H1 (cell line): ENCODE measurements around the gene SPEM1. TPM values are rescaled to one million over a fixed set of nuclear protein-coding genes. Genes with fewer than 3 reads are reported as not detected.

Experiments used
- CTCF ChIA-PET: fragments of 300-600 bp; sonication (Branson Sonifier 250); formaldehyde crosslinking; loops from one replicate; lab custom pipeline; 2021; ENCODE audit not compliant: partially characterized antibody; lab: Charles Lee
- POLR2A ChIA-PET: fragments of 300-600 bp; sonication (Branson Sonifier 250); formaldehyde crosslinking; loops from one replicate; lab custom pipeline; 2021; ENCODE audit warnings: inconsistent platforms; ENCODE audit not compliant: partially characterized antibody; lab: Charles Lee
- DNase-seq, 2 experiments: peaks; one replicate each; pipeline versions ENCODE4 v3.0.0 to v3.0.0-alpha.2; 2010 to 2022; ENCODE audit warnings: low spot score in 2 of 2, low read depth in 1 of 2, mixed read lengths in 1 of 2
- FAIRE-seq: peaks from 2 replicates; lab custom pipeline; 2011; peaks lifted over from hg19 to GRCh38; lab: Jason Lieb, UNC
- H2AFZ ChIP-seq: 2 replicates; pipeline ENCODE4 v1.8.1; 2012; ENCODE audit warnings: low read length, inconsistent platforms
- H2AK5ac ChIP-seq: 2 replicates; pipeline ENCODE4 v1.6.1; 2013; ENCODE audit warnings: low read depth, low read length
- H2BK120ac ChIP-seq: replicated peaks from 2 replicates; pipeline ENCODE3; 2013; ENCODE audit warnings: low read depth, low read length, inconsistent platforms
- H2BK12ac ChIP-seq: 2 replicates; pipeline ENCODE4 v1.6.1; 2013; ENCODE audit warnings: low read depth, low read length
- H2BK15ac ChIP-seq: 2 replicates; pipeline ENCODE4 v1.6.1; 2013; ENCODE audit warnings: low read length
- H2BK20ac ChIP-seq: 2 replicates; pipeline ENCODE4 v1.6.1; 2013; ENCODE audit warnings: low read length
- H2BK5ac ChIP-seq: 2 replicates; pipeline ENCODE4 v1.6.1; 2013; ENCODE audit warnings: low read depth, low read length
- H3K14ac ChIP-seq: 2 replicates; pipeline ENCODE4 v1.6.1; 2013; ENCODE audit warnings: inconsistent platforms; ENCODE audit not compliant: insufficient read length
- H3K18ac ChIP-seq: 2 replicates; pipeline ENCODE4 v1.6.1; 2013; ENCODE audit warnings: low read length; ENCODE audit errors: extremely low read depth
- H3K23ac ChIP-seq: 2 replicates; pipeline ENCODE4 v1.6.1; 2013; ENCODE audit warnings: inconsistent platforms; ENCODE audit not compliant: insufficient read length
- H3K23me2 ChIP-seq: 2 replicates; pipeline ENCODE4 v1.6.1; 2013; ENCODE audit warnings: low read depth, low read length
- H3K27ac ChIP-seq: 2 replicates; pipeline ENCODE4 v1.6.1; 2011; ENCODE audit warnings: low read depth, low read length, inconsistent platforms
- H3K27me3 ChIP-seq, 4 experiments: replicated peaks in 1 of 4; 1 replicate in 1 of 4; 2 replicates in 3 of 4; pipeline versions ENCODE4 v1.6.1 to v1.8.1; 2011 to 2013; ENCODE audit warnings: low read length in 3 of 4, mild to moderate bottlenecking in 3 of 4, inconsistent platforms in 2 of 4, mixed read lengths in 2 of 4, moderate library complexity in 1 of 4; ENCODE audit not compliant: control insufficient read depth in 3 of 4, insufficient read depth in 3 of 4; ENCODE audit errors: extremely low read depth in 1 of 4
- H3K36me3 ChIP-seq, 4 experiments: 2 replicates each; pipeline versions ENCODE4 v1.6.1 to v1.8.1; 2011 to 2013; ENCODE audit warnings: mild to moderate bottlenecking in 4 of 4, low read length in 3 of 4, moderate library complexity in 2 of 4, control low read depth in 1 of 4, inconsistent platforms in 1 of 4; ENCODE audit not compliant: insufficient read depth in 4 of 4, control insufficient read depth in 2 of 4
- H3K4ac ChIP-seq: replicated peaks from 2 replicates; pipeline ENCODE3; 2013; ENCODE audit warnings: low read length, low read depth, mixed read lengths, inconsistent platforms; ENCODE audit not compliant: insufficient read length
- H3K4me1 ChIP-seq, 4 experiments: replicated peaks in 1 of 4; 1 replicate in 1 of 4; 2 replicates in 3 of 4; pipeline versions ENCODE4 v1.6.1 to v1.8.1; 2011 to 2013; ENCODE audit warnings: low read length in 3 of 4, inconsistent platforms in 2 of 4, mixed read lengths in 1 of 4; ENCODE audit not compliant: insufficient read depth in 4 of 4, control insufficient read depth in 3 of 4
- H3K4me2 ChIP-seq, 2 experiments: 2 replicates each; pipeline versions ENCODE4 v1.6.1 to v1.8.1; 2011 to 2013; ENCODE audit warnings: low read depth in 2 of 2, low read length in 2 of 2, control low read depth in 1 of 2, inconsistent platforms in 1 of 2, mild to moderate bottlenecking in 1 of 2; ENCODE audit not compliant: insufficient read depth in 1 of 2
- H3K4me3 ChIP-seq, 4 experiments: fragments of 200-600, 300-600 bp in 1 of 4; sonication (generic), shearing (Covaris generic), sonication (Bioruptor Twin) in 1 of 4; 2 replicates each; pipeline versions ENCODE4 v1.5.1 to v1.8.1; 2011 to 2016; ENCODE audit warnings: low read length in 4 of 4, low read depth in 3 of 4, control low read depth in 2 of 4, inconsistent platforms in 2 of 4, mild to moderate bottlenecking in 2 of 4, mixed read lengths in 1 of 4, moderate library complexity in 1 of 4; ENCODE audit not compliant: insufficient read depth in 2 of 4; ENCODE audit errors: extremely low read depth in 1 of 4
- H3K56ac ChIP-seq: replicated peaks from 2 replicates; pipeline ENCODE3; 2013; ENCODE audit warnings: low read depth, mild to moderate bottlenecking, mixed read lengths, low read length, inconsistent platforms; ENCODE audit not compliant: insufficient read length
- H3K79me1 ChIP-seq: 2 replicates; pipeline ENCODE4 v1.6.1; 2013; ENCODE audit warnings: low read depth, low read length, control low read depth
- H3K79me2 ChIP-seq, 2 experiments: 2 replicates each; pipeline versions ENCODE4 v1.6.1 to v1.8.1; 2012 to 2013; ENCODE audit warnings: low read length in 2 of 2, mild to moderate bottlenecking in 2 of 2, inconsistent platforms in 1 of 2; ENCODE audit not compliant: insufficient read depth in 2 of 2, control insufficient read depth in 1 of 2
- H3K9ac ChIP-seq, 4 experiments: replicated peaks in 1 of 4; 1 replicate in 1 of 4; 2 replicates in 3 of 4; pipeline versions ENCODE4 v1.6.1 to v1.8.1; 2011 to 2013; ENCODE audit warnings: low read depth in 3 of 4, low read length in 3 of 4, control low read depth in 2 of 4, mild to moderate bottlenecking in 2 of 4, moderate library complexity in 2 of 4, inconsistent platforms in 1 of 4; ENCODE audit errors: extremely low read depth in 1 of 4
- H3K9me3 ChIP-seq, 2 experiments: 2 replicates each; pipeline versions ENCODE4 v1.6.1 to v1.8.1; 2012 to 2013; ENCODE audit warnings: mild to moderate bottlenecking in 2 of 2, moderate library complexity in 2 of 2, control low read depth in 1 of 2, inconsistent platforms in 1 of 2, low read depth in 1 of 2, low read length in 1 of 2, mixed read lengths in 1 of 2; ENCODE audit not compliant: insufficient read depth in 2 of 2
- H4K20me1 ChIP-seq, 2 experiments: replicated peaks in 1 of 2; 2 replicates each; pipeline versions ENCODE3 to v1.8.1; 2011 to 2013; ENCODE audit warnings: inconsistent platforms in 2 of 2, low read length in 2 of 2, mild to moderate bottlenecking in 1 of 2; ENCODE audit not compliant: insufficient read depth in 2 of 2, control insufficient read depth in 1 of 2
- H4K5ac ChIP-seq: 2 replicates; pipeline ENCODE4 v1.6.1; 2013; ENCODE audit warnings: low read length, low read depth, mixed read lengths, inconsistent platforms; ENCODE audit not compliant: insufficient read length
- H4K8ac ChIP-seq: 2 replicates; pipeline ENCODE4 v1.8.0; 2013; ENCODE audit warnings: mild to moderate bottlenecking, moderate library complexity, low read length, inconsistent platforms; ENCODE audit not compliant: insufficient read depth; ENCODE audit errors: extremely low read depth
- H4K91ac ChIP-seq: replicated peaks from 2 replicates; pipeline ENCODE3; 2013; ENCODE audit warnings: low read length, mixed read lengths, inconsistent platforms; ENCODE audit not compliant: insufficient read length
- ASH2L ChIP-seq: fragments of 200-600, 300-600 bp; sonication (generic); IDR thresholded peaks from one replicate; pipeline ENCODE4 v1.7.1; 2017; ENCODE audit warnings: low read length
- EP300 ChIP-seq, 2 experiments: IDR thresholded peaks; 1 replicate in 1 of 2; 2 replicates in 1 of 2; pipeline ENCODE4 v1.6.1; 2011 to 2012; ENCODE audit warnings: low read depth in 2 of 2, low read length in 2 of 2, mild to moderate bottlenecking in 2 of 2, borderline replicate concordance in 1 of 2, inconsistent platforms in 1 of 2, moderate library complexity in 1 of 2
- JUND ChIP-seq: IDR thresholded peaks from 2 replicates; pipeline ENCODE4 v1.6.1; 2011; ENCODE audit warnings: mild to moderate bottlenecking, improper control_type of control experiment, low read length
- MAFK ChIP-seq: IDR thresholded peaks from 2 replicates; pipeline ENCODE4 v1.6.1; 2012; ENCODE audit warnings: low read depth, mild to moderate bottlenecking, improper control_type of control experiment, low read length
- MAX ChIP-seq: IDR thresholded peaks from 2 replicates; pipeline ENCODE4 v1.6.1; 2012; ENCODE audit warnings: inconsistent platforms
- POLR2AphosphoS5 ChIP-seq: IDR thresholded peaks from 2 replicates; pipeline ENCODE4 v1.6.1; 2011; ENCODE audit warnings: low read depth, low read length
- RAD21 ChIP-seq, 2 experiments: IDR thresholded peaks in 1 of 2; conservative IDR thresholded peaks in 1 of 2; 2 replicates each; pipeline ENCODE4 v1.6.1; 2011; ENCODE audit warnings: low read depth in 2 of 2, low read length in 2 of 2, improper control_type of control experiment in 1 of 2, inconsistent platforms in 1 of 2, mild to moderate bottlenecking in 1 of 2, moderate library complexity in 1 of 2
- SIRT6 ChIP-seq: IDR thresholded peaks from one replicate; pipeline ENCODE4 v1.7.1; 2012; ENCODE audit warnings: low read length, inconsistent platforms
- TBP ChIP-seq: IDR thresholded peaks from 2 replicates; pipeline ENCODE4 v1.6.1; 2011; ENCODE audit warnings: low read depth, low read length, improper control_type of control experiment
- WGBS, 2 experiments: shearing (Covaris generic) in 1 of 2; methylation state at CpG; one replicate each; pipeline versions ENCODE4 v1.1.6 to v1.1.7; 2013 to 2015; ENCODE audit warnings: low lambda C conversion rate in 2 of 2, mixed read lengths in 2 of 2, inconsistent platforms in 1 of 2, low coverage in 1 of 2, missing lambda C conversion rate in 1 of 2; ENCODE audit not compliant: insufficient replicate concordance in 2 of 2, insufficient coverage in 1 of 2, insufficient read length in 1 of 2; ENCODE audit errors: extremely low coverage in 1 of 2, missing lambda C conversion rate in 1 of 2; 5-methylcytosine and 5-hydroxymethylcytosine counted together
- polyA plus RNA-seq, 7 experiments: library from polyadenylated mRNA; depleted of rRNA in 3 of 7; stranded (reverse) in 5 of 7; unstranded in 2 of 7; fragments of >200 nt in 5 of 7; fragments of 200-250 nt in 2 of 7; gene quantifications; 1 replicate in 5 of 7; 2 replicates in 1 of 7; 4 replicates in 1 of 7; pipeline versions ENCODE4 v1.2.1 to v1.2.3, GENCODE V29; 2011 to 2013; ENCODE audit warnings: missing spikeins in 2 of 7, mixed read lengths in 2 of 7
- total RNA-seq: library from RNA; stranded (reverse); fragmentation: NEBNext Ultra II Directional; extraction: Animal tissue kit (Norgen Biotek cat#: 25700); gene quantifications from 2 replicates; pipeline ENCODE4 v1.2.1, GENCODE V29; 2021

The SPEM1 gene
- total and polyA plus RNA-seq, 2 of the 8 experiments (the other 6 are each of a cell fraction or from before 2014, with no cell fraction given): not detected

- Histone ChIP-seq H3K18ac (no peak overlapping the region), H2AFZ (no peak overlapping the region), H3K14ac (no peak overlapping the region), H3K23ac (no peak overlapping the region), H4K91ac (no peak overlapping the region), H3K36me3 (peaks cover 0 to 3% (median under 1%) of the 10 kb centered on the region in 4 experiments; a peak in 3 of 8 replicates), H3K4me1 (peaks cover 2 to 9% (median 7%) of the 10 kb centered on the region in 4 experiments), H4K20me1 (peaks cover 0 to 1% of the 10 kb centered on the region in 2 experiments), H2AK5ac (no peak overlapping the region), H3K79me1 (peaks cover 2% of the 10 kb centered on the region; the same call in 1 of the 2 replicates), H3K4me2 (no peak overlapping the region), H2BK120ac (no peak overlapping the region), H2BK12ac (no peak overlapping the region), H3K79me2 (no peaks in the 10 kb centered on the region), H4K8ac (no peak overlapping the region), H3K9me3 (no peaks in the 10 kb centered on the region), H2BK20ac (no peak overlapping the region), H4K5ac (no peak overlapping the region), H3K56ac (no peak overlapping the region), H2BK5ac (no peak overlapping the region), H3K4ac (no peak overlapping the region), H3K27ac (no peak overlapping the region), H3K27me3 (no peaks in the 10 kb centered on the region), H3K9ac (no peak overlapping the region), H2BK15ac (no peak overlapping the region), H3K4me3 (no peak overlapping the region), H3K23me2 (no peaks in the 10 kb centered on the region)
- WGBS, 2 experiments: 96% methylated on average over 9 of the region's 9 CpGs; no CpG with 5 or more reads in 1 of the 2 experiments
- CTCF ChIA-PET: interaction anchor here (0.6 to 1.5 kb wide), 3 partner anchors 23 to 178 kb away, joined by 3 to 4 read pairs (median 4); no protein-coding TSS in a partner anchor
- no peak for DNase-seq
- POLR2A ChIA-PET: interaction anchor here (0.6 to 13.8 kb wide), 5 partner anchors 10 to 125 kb away, joined by 3 to 200 read pairs (median 4); partner anchors contain the start of genes FGF11, POLR2A, SLC35G6 and ZBTB4
- TF ChIP-seq POLR2AphosphoS5 (no peak), JUND (no peak), MAX (no peak), EP300 (IDR thresholded peaks at IDR 0.05; ENCODE audit: borderline replicate concordance in 1 of 2, low read depth in 2 of 2, low read length in 2 of 2) (no peak), RAD21 (IDR thresholded peaks at IDR 0.05 in 1 of 2, conservative IDR thresholded peaks at IDR 0.05 in 1 of 2; ENCODE audit: low read depth in 2 of 2, low read length in 2 of 2) (no peak), MAFK (no peak), TBP (no peak), SIRT6 (no peak), ASH2L (no peak)
- TF ChIP-seq, all 59 proteins: peak for 0
- no peak for FAIRE-seq
These were observed 44.0 kb downstream of the SPEM1 start for GRCh38 chr17:7464081-7464480.
